Caco-2 (cell line): ENCODE results near the gene KITLG. TPM values are rescaled to one million over a fixed set of nuclear protein-coding genes. Genes with fewer than 3 reads are reported as not detected.

Experiments
- BruUV-seq: library from RNA; stranded (reverse); fragments of 400-500 nt; replicated peaks from 2 replicates; lab custom pipeline; 2021; lab: Mats Ljungman, UMichigan
- CTCF ChIA-PET: fragments of 300-600 bp; sonication (Branson Sonifier 250); formaldehyde crosslinking; loops from one replicate; lab custom pipeline; 2022; ENCODE audit warnings: antibody characterized with exemption; lab: Charles Lee
- POLR2A ChIA-PET: fragments of 300-600 bp; sonication (Branson Sonifier 250); formaldehyde crosslinking; loops from one replicate; lab custom pipeline; 2022; ENCODE audit warnings: antibody characterized with exemption; lab: Charles Lee
- DNase-seq, 2 experiments: peaks; one replicate each; pipeline versions ENCODE4 v3.0.0 to v3.0.0-alpha.2; 2020 to 2022
- H3K27me3 ChIP-seq: replicated peaks from 2 replicates; pipeline ENCODE4 v1.6.0; 2011; ENCODE audit warnings: low read length; ENCODE audit not compliant: control insufficient read depth, insufficient read depth
- H3K36me3 ChIP-seq: 2 replicates; pipeline ENCODE4 v1.5.1; 2011; ENCODE audit warnings: low read length; ENCODE audit not compliant: control insufficient read depth, insufficient read depth
- H3K4me1 ChIP-seq: fragments of 250-450 bp; sonication (Bioruptor Pico); 2 replicates; pipeline ENCODE4 v1.5.1; 2020; ENCODE audit warnings: mild to moderate bottlenecking
- H3K4me3 ChIP-seq: 2 replicates; pipeline ENCODE4 v1.5.1; 2011; ENCODE audit warnings: low read depth, mild to moderate bottlenecking, control low read depth, low read length
- H3K9me3 ChIP-seq: fragments of 250-450 bp; sonication (Bioruptor Pico); 2 replicates; pipeline ENCODE4 v1.5.1; 2020; ENCODE audit warnings: mild to moderate bottlenecking, moderate library complexity
- H3K27ac Mint-ChIP-seq: one replicate; pipeline ENCODE4 v1.8.0; 2022; ENCODE audit warnings: mixed read lengths; ENCODE audit not compliant: unreplicated experiment
- H3K27me3 Mint-ChIP-seq: one replicate; pipeline ENCODE4 v1.8.0; 2022; ENCODE audit warnings: mixed read lengths; ENCODE audit not compliant: insufficient read depth, unreplicated experiment
- H3K36me3 Mint-ChIP-seq: one replicate; pipeline ENCODE4 v1.8.0; 2022; ENCODE audit warnings: mild to moderate bottlenecking, mixed read lengths; ENCODE audit not compliant: insufficient read depth, unreplicated experiment
- H3K4me1 Mint-ChIP-seq: one replicate; pipeline ENCODE4 v1.8.0; 2022; ENCODE audit warnings: low read depth, mixed read lengths; ENCODE audit not compliant: unreplicated experiment
- H3K4me3 Mint-ChIP-seq: one replicate; pipeline ENCODE4 v1.8.0; 2022; ENCODE audit warnings: mild to moderate bottlenecking, moderate library complexity, mixed read lengths; ENCODE audit not compliant: unreplicated experiment
- H3K9me3 Mint-ChIP-seq: one replicate; pipeline ENCODE4 v1.8.0; 2022; ENCODE audit warnings: mixed read lengths; ENCODE audit not compliant: unreplicated experiment
- CTCF ChIP-seq, 2 experiments: fragments of 200-600 bp in 1 of 2; IDR thresholded peaks; 1 replicate in 1 of 2; 2 replicates in 1 of 2; pipeline versions ENCODE4 v1.5.1 to v1.8.0; 2011 to 2022; ENCODE audit warnings: antibody characterized with exemption in 1 of 2, control low read depth in 1 of 2, inconsistent platforms in 1 of 2, low read depth in 1 of 2, low read length in 1 of 2, mild to moderate bottlenecking in 1 of 2, moderate library complexity in 1 of 2; ENCODE audit not compliant: insufficient read depth in 1 of 2, severe bottlenecking in 1 of 2, unreplicated experiment in 1 of 2
- intact Hi-C: fragments of 100-400 bp; cut with micrococcal nuclease; formaldehyde crosslinking; loops from one replicate; pipeline ENCODE4 v1.10.0; 2022; ENCODE audit not compliant: unreplicated experiment
- total RNA-seq: library from RNA; stranded (reverse); gene quantifications from 2 replicates; pipeline ENCODE4 v1.2.3, GENCODE V29; 2022

The KITLG gene
- total RNA-seq, 1 experiment from 2014 or later, result 200 TPM

GRCh38 chr12:88627501-88627900 lies 47.2 kb upstream of the KITLG start:
- no peaks in the 10 kb centered on the region; the same call in 1 of the 2 replicates for H3K4me1 ChIP-seq
- no peaks in the 10 kb centered on the region for H3K27me3 ChIP-seq
- Mint-ChIP-seq H3K9me3 (peaks cover 21% of the 10 kb centered on the region), H3K4me1 (peaks cover 6% of the 10 kb centered on the region), H3K4me3 (no peak overlapping the region), H3K27ac (no peak overlapping the region), H3K27me3 (no peaks in the 10 kb centered on the region), H3K36me3 (no peaks in the 10 kb centered on the region)
- H3K4me3 ChIP-seq, result no peak overlapping the region
- POLR2A ChIA-PET, result no interaction called here
- TF ChIP-seq CTCF (IDR thresholded peaks at IDR 0.05; ENCODE audit: insufficient read depth in 1 of 2, low read depth in 1 of 2, low read length in 1 of 2, severe bottlenecking in 1 of 2, unreplicated experiment in 1 of 2), result no peak
- H3K9me3 ChIP-seq, result no peaks in the 10 kb centered on the region
- CTCF ChIA-PET, result no interaction called here
- intact Hi-C loops, result no loop called here
- H3K36me3 ChIP-seq, result no peaks in the 10 kb centered on the region
- DNase-seq, result no peak
- BruUV-seq, result no TSS peak

- Histone ChIP-seq H3K4me1 (no peaks in the 10 kb centered on the region), H3K27me3 (no peaks in the 10 kb centered on the region), H3K9me3 (no peaks in the 10 kb centered on the region), H3K4me3 (no peak overlapping the region), H3K36me3 (no peaks in the 10 kb centered on the region)
- H3K36me3 Mint-ChIP-seq, result no peaks in the 10 kb centered on the region
- intact Hi-C loops, result no loop called here
- TF ChIP-seq CTCF (IDR thresholded peaks at IDR 0.05; ENCODE audit: insufficient read depth in 1 of 2, low read depth in 1 of 2, low read length in 1 of 2, severe bottlenecking in 1 of 2, unreplicated experiment in 1 of 2), result no peak
- no peaks in the 10 kb centered on the region for H3K4me1 Mint-ChIP-seq
- H3K4me3 Mint-ChIP-seq, result no peak overlapping the region
- H3K9me3 Mint-ChIP-seq, result peaks cover 9% of the 10 kb centered on the region
- no peak for DNase-seq
- H3K27me3 Mint-ChIP-seq, result no peaks in the 10 kb centered on the region
- BruUV-seq, result no TSS peak
- H3K27ac Mint-ChIP-seq, result no peak overlapping the region
- POLR2A ChIA-PET, result no interaction called here
- CTCF ChIA-PET, result no interaction called here
These were observed 45.1 kb upstream of the KITLG start for GRCh38 chr12:88625356-88625755.

GRCh38 chr12:88624911-88625310 lies 44.6 kb upstream of the KITLG start:
- no peaks in the 10 kb centered on the region for H3K36me3 ChIP-seq
- ChIA-PET POLR2A (no interaction called here), CTCF (no interaction called here)
- Mint-ChIP-seq H3K9me3 (peaks cover 9% of the 10 kb centered on the region), H3K36me3 (no peaks in the 10 kb centered on the region), H3K4me3 (no peak overlapping the region), H3K27ac (no peak overlapping the region), H3K4me1 (no peaks in the 10 kb centered on the region), H3K27me3 (no peaks in the 10 kb centered on the region)
- no peak for DNase-seq
- H3K4me1 ChIP-seq, result no peaks in the 10 kb centered on the region
- intact Hi-C loops, result no loop called here
- BruUV-seq, result no TSS peak
- no peaks in the 10 kb centered on the region for H3K27me3 ChIP-seq
- H3K4me3 ChIP-seq, result no peak overlapping the region
- no peak for TF ChIP-seq CTCF (IDR thresholded peaks at IDR 0.05; ENCODE audit: insufficient read depth in 1 of 2, low read depth in 1 of 2, low read length in 1 of 2, severe bottlenecking in 1 of 2, unreplicated experiment in 1 of 2)
- H3K9me3 ChIP-seq, result no peaks in the 10 kb centered on the region
